ENCODE data around the gene RORB.

The RORB gene

DNA sequence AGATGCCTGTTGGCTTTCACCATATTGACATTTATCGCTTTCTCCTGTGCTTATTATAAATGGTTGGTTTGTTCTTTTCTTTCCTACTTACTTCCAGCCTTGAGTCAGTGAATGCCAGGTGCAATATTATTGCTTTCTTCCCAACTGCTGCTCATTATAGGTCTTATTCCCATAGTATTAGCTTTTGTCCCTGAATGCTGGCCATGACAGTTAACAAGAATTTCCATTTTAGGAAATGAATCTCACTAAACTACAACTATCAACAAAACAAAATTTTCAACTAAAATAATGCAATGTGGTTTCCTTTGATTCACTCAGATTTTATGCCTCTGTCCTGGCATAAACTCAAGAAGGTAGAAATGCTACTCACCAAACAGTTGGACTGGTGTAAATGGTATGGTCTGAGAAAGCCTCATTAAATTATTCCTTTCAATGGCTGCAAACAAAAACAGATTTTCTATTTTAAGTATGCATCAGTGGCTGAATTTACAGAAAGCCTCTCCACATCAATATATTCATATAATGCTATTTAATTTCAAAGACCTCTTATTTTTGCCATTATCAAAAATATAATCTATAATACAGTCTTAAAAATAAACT, 245.2 kb downstream of the RORB start:
- Histone ChIP-seq H3K27ac (no peak overlapping the region), H3K36me3 (ENCODE audit: insufficient read depth, low read length) (no peaks in the 10 kb centered on the region), H3K9ac (ENCODE audit: insufficient read length) (no peak overlapping the region), H3K9me3 (ENCODE audit: low read depth, low read length) (no peaks in the 10 kb centered on the region), H3K4me3 (no peak overlapping the region)
- no peak for TF ChIP-seq POLR2AphosphoS5 (IDR thresholded peaks at IDR 0.05; ENCODE audit: borderline replicate concordance, low read depth, low read length)
- no peak for TF ChIP-seq EZH2 (IDR thresholded peaks at IDR 0.05)
- TF ChIP-seq FOXP2 (optimal IDR thresholded peaks at IDR 0.05; ENCODE audit: control extremely low read depth, extremely low read length, insufficient read depth): no peak
- DNase-seq (ENCODE audit: low read depth, low spot score): no peak

Measured in SK-N-MC (cell line).